Upper lobe of right lung (tissue), 1 donor: ENCODE data around the gene H1-8. TPM values are rescaled to one million over a fixed set of nuclear protein-coding genes. Genes with fewer than 3 reads are reported as not detected.
"Not testable (repeated sequence)": the region's sequence is repeated elsewhere in the genome, so short reads cannot be mapped to it uniquely, and the experiment has no call there.

Source experiments
- ATAC-seq: fragments of 200-7000 bp; cut with Tn5 transposase; one replicate; pipeline ENCODE4 v1.9.1; 2020; ENCODE audit warnings: mild to moderate bottlenecking, moderate library complexity
- DNase-seq: peaks from one replicate; pipeline ENCODE4 v3.0.0-alpha.2; 2020
- H3K27ac ChIP-seq: fragments of 200-600 bp; one replicate; pipeline ENCODE4 v1.8.0; 2022
- H3K27me3 ChIP-seq: fragments of 200-600 bp; one replicate; pipeline ENCODE4 v1.8.0; 2022; ENCODE audit warnings: mild to moderate bottlenecking
- H3K36me3 ChIP-seq: fragments of 200-600 bp; one replicate; pipeline ENCODE4 v1.8.0; 2022
- H3K4me1 ChIP-seq: fragments of 200-600 bp; one replicate; pipeline ENCODE4 v1.8.0; 2022
- H3K4me3 ChIP-seq: fragments of 200-600 bp; one replicate; pipeline ENCODE4 v1.8.0; 2022; ENCODE audit warnings: mild to moderate bottlenecking
- H3K9me3 ChIP-seq: fragments of 200-600 bp; one replicate; pipeline ENCODE4 v1.8.0; 2022
- intact Hi-C: fragments of 100-400 bp; cut with DNase I; formaldehyde crosslinking; loops from one replicate; pipeline ENCODE4 v1.11.0; 2022
- total RNA-seq: library from RNA; stranded (reverse); fragmentation: NEBNext Ultra II Directional; extraction: Animal tissue kit (Norgen Biotek cat#: 25700); gene quantifications from one replicate; pipeline ENCODE4 v1.2.1, GENCODE V29; 2021
- TF ChIP-seq, protein P1 (sequence below): fragments of 200-600 bp; IDR thresholded peaks from one replicate; pipeline ENCODE4 v1.8.0; 2022; ENCODE audit warnings: antibody characterized with exemption
- donor health status: DM: no; HTN: yes; CAD: no; lungs with severe emphysema.

H1-8 gene
- total RNA-seq, 1 donor from 2014 or later: not detected

GRCh38 chr3:129539206-129539605 lies 3.8 kb upstream of the H1-8 start:
- Histone ChIP-seq H3K27ac (no peak overlapping the region), H3K27me3 (no peaks in the 10 kb centered on the region), H3K9me3 (no peaks in the 10 kb centered on the region), H3K4me3 (no peak overlapping the region), H3K4me1 (no peaks in the 10 kb centered on the region), H3K36me3 (no peaks in the 10 kb centered on the region)
- DNase-seq: no peak
- TF ChIP-seq, protein P1, sequence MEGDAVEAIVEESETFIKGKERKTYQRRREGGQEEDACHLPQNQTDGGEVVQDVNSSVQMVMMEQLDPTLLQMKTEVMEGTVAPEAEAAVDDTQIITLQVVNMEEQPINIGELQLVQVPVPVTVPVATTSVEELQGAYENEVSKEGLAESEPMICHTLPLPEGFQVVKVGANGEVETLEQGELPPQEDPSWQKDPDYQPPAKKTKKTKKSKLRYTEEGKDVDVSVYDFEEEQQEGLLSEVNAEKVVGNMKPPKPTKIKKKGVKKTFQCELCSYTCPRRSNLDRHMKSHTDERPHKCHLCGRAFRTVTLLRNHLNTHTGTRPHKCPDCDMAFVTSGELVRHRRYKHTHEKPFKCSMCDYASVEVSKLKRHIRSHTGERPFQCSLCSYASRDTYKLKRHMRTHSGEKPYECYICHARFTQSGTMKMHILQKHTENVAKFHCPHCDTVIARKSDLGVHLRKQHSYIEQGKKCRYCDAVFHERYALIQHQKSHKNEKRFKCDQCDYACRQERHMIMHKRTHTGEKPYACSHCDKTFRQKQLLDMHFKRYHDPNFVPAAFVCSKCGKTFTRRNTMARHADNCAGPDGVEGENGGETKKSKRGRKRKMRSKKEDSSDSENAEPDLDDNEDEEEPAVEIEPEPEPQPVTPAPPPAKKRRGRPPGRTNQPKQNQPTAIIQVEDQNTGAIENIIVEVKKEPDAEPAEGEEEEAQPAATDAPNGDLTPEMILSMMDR: no peak
- intact Hi-C loops: no loop called here
- ATAC-seq: no peak

DNA sequence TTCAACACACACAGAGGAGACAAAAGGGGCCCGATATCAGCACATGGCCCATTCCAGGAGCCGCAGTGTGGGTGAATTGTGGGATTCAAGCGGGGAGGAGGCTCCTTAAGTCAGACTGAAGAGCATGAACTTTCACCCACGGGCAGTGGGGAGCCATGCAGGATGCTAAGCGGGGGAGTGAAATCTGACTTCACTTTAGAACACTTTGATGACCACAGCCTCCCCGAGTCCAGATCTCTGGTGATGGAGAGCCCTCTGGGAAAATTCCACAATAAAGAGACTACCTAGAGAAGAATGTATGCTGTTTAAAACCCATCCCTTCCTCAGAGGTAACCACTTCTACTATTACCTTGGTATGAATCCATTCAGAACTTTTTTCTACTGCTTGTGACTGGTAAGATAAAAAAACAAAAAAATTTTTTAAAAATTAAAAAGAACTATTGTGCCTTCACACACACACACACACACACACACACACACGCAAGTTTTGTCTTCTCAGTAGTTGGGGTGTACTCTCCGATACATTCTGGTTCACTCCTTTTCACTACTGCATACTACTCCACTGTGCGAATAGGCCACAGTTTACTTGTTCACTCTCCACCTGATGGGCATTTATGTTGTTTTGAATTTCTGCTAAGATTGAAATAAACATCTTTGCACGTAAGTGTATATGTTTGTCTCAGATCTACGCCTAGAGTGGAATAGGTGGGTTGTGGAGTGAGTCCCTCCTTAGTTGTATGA lies 2.0 kb upstream of the H1-8 start:
- TF ChIP-seq, protein P1: no peak
- H3K36me3 ChIP-seq: no peaks in the 10 kb centered on the region
- no peak overlapping the region for H3K4me3 ChIP-seq
- intact Hi-C loops: no loop called here
- no peaks in the 10 kb centered on the region for H3K9me3 ChIP-seq
- ATAC-seq (no peak), DNase-seq (no peak)
- H3K27me3 ChIP-seq: no peaks in the 10 kb centered on the region
- no peak overlapping the region for H3K27ac ChIP-seq
- H3K4me1 ChIP-seq: no peaks in the 10 kb centered on the region

DNA sequence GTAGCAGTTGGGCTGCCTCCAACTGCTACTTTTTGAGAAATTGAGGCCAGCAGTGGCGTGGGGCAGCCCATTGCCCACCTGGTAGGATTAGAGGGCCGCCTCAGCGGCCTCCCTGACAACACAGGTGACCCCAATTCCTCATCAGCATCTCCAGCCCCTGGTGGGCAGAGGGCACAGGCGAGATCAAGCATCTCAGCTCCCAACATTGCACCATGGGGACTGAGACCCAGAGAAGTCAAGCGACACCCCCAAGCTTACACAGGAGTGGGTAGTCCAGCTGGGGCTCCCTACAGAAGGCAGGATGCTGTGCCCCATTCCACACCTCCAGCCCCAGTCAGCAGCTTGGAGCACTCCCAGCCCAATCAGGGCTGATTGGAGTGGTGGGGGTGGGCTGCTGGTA lies 228 bp upstream of the H1-8 start:
- H3K9me3 ChIP-seq: no peaks in the 10 kb centered on the region
- ATAC-seq (peak; percentile 20), DNase-seq (no peak)
- H3K4me3 ChIP-seq: no peak overlapping the region
- H3K36me3 ChIP-seq: no peaks in the 10 kb centered on the region
- no peaks in the 10 kb centered on the region for H3K27me3 ChIP-seq
- TF ChIP-seq, protein P1: no peak
- H3K4me1 ChIP-seq: no peaks in the 10 kb centered on the region
- H3K27ac ChIP-seq: no peak overlapping the region
- intact Hi-C loops: no loop called here

DNA sequence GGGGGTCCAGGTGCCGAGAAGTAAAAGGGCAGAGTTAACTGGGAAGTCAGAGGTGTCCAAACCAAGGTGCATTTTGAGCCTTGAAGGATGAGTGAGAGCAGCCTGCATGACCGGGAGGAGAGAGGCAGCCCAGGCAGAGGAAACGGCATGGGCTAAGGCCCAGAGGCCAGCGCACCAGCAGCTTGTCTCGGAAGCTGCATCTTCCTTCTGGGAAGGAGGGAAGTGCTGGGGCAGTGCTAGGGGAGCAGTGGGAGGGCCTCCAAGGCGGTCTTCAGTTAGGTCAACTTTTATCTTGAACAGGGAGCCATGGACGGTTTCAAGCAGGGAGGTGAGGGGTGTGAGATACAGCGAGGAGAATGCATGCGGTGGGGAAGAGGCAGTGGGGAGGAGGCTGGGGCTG lies 1.0 kb downstream of the H1-8 start:
- intact Hi-C loops: no loop called here
- ATAC-seq: no peak
- Histone ChIP-seq H3K27ac (no peak overlapping the region), H3K4me3 (no peak overlapping the region), H3K4me1 (no peaks in the 10 kb centered on the region), H3K27me3 (no peaks in the 10 kb centered on the region), H3K9me3 (no peaks in the 10 kb centered on the region), H3K36me3 (no peaks in the 10 kb centered on the region)
- no peak for DNase-seq
- TF ChIP-seq, protein P1: no peak

DNA sequence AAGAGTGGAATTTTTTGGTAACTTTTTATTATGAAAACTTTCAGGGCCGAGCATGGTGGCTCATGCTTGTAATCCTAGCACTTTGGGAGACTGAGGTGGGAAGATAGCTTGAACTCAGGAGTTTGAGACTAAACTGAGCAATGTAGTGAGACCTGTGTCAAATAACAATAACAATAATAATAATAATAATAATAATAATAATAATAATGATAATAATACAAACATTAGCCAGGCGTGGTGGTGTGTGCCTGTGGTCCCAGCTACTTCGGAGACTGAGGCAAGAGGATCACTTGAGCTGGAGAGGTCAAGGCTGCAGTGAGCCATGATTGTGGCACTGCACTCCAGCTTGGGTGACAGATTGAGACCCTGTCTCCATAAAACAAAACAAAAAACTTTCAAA lies 3.0 kb downstream of the H1-8 start:
- H3K9me3 ChIP-seq, intact Hi-C loops, H3K36me3 ChIP-seq, H3K27me3 ChIP-seq, ATAC-seq, H3K4me3 ChIP-seq, H3K27ac ChIP-seq, H3K4me1 ChIP-seq, DNase-seq: not testable (repeated sequence)

- H3K27me3 ChIP-seq: no peaks in the 10 kb centered on the region
- TF ChIP-seq, protein P1: no peak
- H3K27ac ChIP-seq: no peak overlapping the region
Measured at GRCh38 chr3:129547241-129547640, 4.3 kb downstream of the H1-8 start.

More at GRCh38 chr3:129547241-129547640, 4.3 kb downstream of the H1-8 start:
- no peak for DNase-seq
- no peak for ATAC-seq
- no peaks in the 10 kb centered on the region for H3K9me3 ChIP-seq
- H3K36me3 ChIP-seq: no peaks in the 10 kb centered on the region
- intact Hi-C loops: no loop called here
- no peaks in the 10 kb centered on the region for H3K4me1 ChIP-seq
- no peak overlapping the region for H3K4me3 ChIP-seq
